Fibroblast of skin of left quadriceps (primary cell): ENCODE data around the gene DYNLT2.

ENCODE experiments used
- DNase-seq, 2 experiments: peaks; one replicate each; pipeline ENCODE4 v3.0.0-alpha.2; 2013; ENCODE audit warnings: low read depth in 2 of 2

The DYNLT2 gene, protein sequence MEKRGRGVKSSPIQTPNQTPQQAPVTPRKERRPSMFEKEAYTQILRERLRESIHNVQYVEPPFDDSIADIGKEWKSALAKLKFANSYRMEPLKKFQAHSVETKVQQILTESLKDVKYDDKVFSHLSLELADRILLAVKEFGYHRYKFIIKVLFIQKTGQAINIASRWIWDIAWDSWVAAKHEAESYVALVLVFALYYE

GRCh38 chr6:169751242-169752073 lies at the start of gene DYNLT2, which contains the start of gene ERMARD:
TSS of gene DYNLT2 (minus strand) at chr6:169751572. CDS start at chr6:169751458, 114 bp downstream.
TSS of gene ERMARD (plus strand) at chr6:169751622. CDS start at chr6:169751658, 36 bp downstream.
- peak; percentile 86 to 87 for DNase-seq

DNA sequence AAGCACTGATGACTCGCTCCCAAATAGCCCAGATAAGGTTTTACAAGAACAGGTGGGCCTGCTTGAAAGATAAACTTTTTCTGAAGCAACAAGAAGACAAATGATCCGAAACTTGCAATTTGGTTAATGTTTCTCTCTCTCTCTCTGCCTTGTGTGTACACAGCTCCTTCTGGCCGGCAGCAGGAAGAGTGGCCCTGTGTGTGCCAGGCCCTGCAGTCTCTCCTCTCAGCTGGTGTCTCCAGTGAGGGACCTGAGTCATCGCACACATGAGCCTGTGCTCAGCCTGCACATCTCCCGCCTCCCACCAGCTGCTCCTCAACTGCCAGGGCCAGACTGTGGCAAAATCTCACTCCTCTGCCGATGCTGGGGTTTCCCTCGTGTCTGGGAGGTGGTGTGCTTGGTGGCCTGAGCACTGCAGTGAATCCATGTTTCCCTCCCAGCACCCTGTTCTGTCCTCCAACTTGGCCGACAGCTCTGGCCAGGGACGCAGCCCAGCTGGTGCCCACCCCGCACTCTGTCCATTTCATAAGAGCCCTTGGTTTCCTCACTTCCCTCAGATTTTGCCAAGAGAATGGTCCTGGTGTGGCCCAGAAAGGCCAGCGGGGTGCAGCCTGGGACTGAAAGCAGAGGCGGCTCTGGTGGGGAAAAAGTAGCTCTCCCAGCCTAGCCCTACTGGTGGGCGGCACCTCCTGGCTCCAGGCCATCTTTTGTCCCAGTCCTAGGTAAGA lies 49.5 kb upstream of the DYNLT2 start:
- DNase-seq, result no peak

DNA sequence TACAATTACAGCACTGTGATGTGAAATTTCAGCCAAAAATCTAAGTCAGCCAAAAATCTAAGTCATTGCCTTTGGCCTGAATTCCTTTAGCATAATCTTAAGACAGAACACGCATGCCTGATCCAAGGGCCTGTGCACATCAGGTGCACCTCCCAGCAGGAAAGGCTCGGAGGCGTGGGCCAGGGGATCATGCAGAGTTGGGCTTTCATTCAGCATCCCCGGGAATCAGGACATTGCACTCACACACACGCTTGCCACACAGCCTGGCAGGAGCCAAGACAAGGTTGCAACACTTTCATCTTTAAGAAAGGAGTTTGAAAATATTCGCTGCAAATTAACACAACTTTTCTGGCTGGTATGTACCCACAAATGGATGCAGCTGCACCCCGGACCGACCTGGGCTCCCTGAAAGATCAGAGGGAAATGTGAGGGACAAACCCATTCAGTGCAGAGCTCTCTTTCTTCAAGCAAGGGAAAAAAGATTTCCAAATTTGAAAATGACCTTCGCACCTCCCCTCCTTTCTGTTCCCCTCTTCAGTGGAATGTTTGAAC lies 48.8 kb upstream of the DYNLT2 start:
- DNase-seq, result no peak

DNA sequence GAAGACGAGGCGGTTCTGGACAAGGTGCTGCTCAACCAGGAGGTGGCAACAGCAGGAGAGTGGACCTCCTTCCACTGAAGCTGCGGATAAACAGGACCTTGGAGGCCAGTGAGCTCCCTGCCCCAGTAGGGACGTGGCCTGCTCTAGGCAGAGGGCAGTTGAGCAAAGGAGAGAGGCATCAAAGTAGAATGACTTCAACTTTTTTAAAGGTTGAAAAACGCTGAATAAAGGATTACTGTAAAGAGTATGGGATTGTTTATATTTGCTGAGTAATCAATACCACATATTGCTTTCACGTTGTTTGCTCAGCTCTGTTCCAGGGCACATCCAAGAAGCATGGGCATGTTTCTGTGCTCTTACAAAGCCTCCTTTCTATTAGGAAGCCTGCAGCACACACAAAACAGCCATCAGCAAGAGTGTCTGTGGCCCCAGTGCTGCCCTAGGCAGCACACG lies 48.1 kb upstream of the DYNLT2 start:
- DNase-seq, result no peak

DNA sequence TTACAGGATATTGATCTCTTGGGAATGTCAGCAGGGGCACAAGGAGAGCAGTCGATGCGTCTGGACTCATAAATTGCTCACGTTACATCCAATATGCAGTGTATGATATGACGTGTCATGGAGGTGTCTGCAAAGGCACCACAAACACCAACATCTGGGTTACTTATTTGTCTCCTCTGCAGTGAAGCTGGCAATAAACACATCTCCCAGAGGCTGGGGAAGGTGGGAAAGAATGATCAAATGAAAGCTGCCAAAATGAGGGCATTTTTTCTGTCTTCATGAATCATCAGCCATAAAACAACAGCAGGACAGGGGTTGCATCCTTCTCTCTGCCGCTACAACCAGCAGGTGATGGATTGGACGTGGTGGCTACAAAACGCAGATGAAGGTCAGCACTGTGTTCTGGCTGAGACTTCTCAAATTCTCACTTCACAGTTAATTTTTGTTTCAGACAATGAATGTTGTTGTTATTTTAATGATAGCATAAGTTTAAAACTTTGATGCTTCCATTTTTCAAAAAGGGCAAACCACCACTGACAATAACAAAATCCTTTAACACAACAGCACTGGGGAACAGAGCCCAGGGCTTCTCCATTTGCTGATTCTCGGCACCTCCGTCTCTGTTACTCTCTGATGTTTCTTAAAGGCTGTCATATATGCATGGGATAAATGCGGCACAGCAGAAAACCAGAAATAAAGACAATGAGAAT lies 47.5 kb upstream of the DYNLT2 start:
- DNase-seq, result no peak

DNA sequence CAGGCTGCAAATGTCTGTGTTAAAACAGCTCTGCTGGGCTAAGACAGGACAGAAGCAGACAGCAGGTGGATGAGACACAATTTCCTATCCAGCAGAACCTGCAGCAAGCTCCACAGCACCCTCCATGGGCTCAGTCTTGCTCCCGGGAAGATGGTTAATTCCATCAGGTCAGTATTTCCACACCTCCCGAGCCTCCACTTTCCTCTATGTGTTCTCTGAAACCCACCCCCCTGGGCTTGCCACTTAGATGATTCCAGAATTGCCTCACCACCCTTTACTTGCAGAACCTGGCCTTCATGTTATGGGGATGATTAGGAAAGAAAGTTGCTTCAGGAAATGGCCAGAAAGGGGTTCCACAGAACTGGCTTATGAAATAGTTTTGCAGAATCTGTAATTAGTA lies 43.8 kb upstream of the DYNLT2 start:
- no peak for DNase-seq

DNA sequence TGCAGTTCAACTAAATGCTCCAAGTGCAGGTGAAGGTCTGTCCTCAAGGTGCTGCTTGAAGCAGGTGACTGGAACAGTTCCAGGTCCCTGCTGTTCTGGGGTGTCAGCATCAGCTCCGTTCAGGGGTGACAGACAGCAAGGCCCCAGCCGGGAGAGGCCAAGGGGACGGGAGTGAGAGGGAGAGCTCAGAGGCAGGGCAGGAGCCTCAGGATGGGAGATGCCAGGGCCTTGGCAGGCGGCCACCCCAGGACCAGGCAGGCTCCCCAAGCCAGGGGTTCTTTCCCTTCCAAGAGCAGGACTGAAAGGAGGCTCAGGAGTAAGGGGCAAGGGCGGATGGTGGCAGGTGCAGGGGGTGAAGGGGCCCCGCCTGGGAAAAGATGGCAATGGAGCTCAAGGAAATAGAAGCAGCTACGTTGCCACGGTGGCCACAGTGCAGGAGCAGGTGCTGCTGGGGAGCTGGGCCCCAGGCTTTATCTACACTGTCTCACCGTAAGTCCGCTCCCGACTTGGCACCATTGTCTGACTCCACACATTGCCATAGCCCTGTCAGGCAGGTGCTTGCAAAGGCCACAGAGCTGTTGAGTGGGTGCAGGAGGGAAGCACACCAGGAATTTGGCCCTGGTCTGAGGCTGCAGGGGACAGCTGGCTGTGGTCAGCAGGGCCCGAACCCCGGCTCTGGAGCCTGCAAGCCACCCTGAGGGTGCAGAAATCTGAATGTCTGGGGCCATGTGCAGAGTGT lies 43.1 kb upstream of the DYNLT2 start:
- no peak for DNase-seq

DNA sequence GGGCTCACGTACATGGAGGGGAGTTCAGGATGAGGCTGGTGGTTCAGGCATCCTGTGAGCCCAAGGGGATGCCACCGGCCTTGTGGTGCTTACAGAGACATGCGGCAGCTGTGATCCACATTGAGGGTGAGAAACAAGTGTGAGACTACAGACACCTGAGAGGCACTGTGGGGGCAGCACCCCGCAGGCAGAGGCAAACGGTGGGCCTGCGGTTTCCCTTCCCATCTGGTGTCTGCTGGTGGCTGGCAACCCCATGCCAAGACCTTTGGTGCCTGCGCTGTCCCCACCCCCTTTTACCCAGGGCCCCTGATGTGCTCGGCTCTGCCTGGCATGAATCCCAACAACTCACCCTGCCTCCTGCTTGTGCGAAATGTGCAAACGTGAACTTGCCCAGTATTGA lies 42.0 kb upstream of the DYNLT2 start:
- no peak for DNase-seq

GRCh38 chr6:169792306-169793015 lies 41.1 kb upstream of the DYNLT2 start:
- no peak for DNase-seq

DNA sequence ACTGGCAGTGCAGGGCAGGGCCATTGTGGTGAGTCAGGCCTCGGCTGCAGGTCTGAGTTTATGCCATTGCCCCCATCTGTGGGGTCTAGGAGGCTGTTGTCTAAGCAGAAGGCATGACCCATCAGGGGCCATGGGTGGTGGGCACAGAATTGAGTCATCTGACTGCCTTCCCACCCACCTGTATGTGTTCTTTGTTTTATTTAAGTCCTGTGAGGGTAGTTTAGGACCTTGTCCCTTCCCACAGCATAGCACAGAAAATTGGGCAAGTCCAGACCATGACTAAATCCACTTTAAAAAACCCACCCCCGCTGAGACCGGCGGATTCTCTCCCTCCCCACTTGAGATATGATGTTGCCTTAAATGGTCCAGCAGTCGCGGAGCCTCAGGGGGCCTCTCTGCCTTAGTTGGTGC lies 40.4 kb upstream of the DYNLT2 start:
- no peak for DNase-seq

- DNase-seq, result peak; percentile 34
These were observed 38.9 kb upstream of the DYNLT2 start for GRCh38 chr6:169789944-169790927.

DNA sequence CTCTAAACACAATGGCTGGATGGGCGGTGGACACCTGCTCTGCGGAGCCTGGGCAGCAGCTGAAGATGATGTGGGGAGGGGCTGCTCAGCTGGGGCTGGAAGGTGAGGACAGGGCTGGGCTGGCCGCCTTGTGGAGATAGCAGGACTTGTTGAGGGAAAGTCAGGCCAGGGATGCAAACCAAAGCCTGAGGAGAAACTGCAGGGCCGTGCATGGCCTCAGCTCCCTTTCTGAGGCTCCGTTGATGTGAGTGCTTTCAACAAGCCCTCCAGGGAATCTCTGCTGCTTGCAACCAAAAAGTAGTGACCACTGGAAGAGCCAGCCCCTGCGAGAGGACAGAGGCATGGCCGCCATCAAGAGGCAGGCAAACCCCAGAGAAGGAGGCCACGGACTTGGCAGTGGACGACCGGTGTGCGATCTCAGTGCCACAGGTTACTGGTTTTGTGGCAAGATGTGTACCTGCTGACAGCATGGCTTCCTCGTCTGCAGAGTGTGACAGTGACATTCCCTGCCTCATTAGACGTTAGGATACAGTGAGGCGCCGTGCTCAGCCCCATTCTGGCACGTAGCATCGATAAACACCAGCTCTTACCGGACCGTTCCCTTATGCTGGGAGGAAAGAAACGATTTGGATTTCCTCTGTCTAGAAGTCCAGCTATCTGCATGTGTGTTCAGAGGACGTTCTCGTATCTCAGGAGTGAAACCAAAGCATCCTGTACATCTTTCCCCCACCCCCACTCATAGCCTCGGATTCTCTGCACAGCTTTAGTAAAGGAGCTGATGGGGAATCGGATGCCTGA lies 38.0 kb upstream of the DYNLT2 start:
- no peak for DNase-seq

GRCh38 chr6:169788809-169789145 lies 37.4 kb upstream of the DYNLT2 start:
- no peak for DNase-seq

GRCh38 chr6:169787797-169788196 lies 36.4 kb upstream of the DYNLT2 start:
- DNase-seq, result no peak

DNA sequence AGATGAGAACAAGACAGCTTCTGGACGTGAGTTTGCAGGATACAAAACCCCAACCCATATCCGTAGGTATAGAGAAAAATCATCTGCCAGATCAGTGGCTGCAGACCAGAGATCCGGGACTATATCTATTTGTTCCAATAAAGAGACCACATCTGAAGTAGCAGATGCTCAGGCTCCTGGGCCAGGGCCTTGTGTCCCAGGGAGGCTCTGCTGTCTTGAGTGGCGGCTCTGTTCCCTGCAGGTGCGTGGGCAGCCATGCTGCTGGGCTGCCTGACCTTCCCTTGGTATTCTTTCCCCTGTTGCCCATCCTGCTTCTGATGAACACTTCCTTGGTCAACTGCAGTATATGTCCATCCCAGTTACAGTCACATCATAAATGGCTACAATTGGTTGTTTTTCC lies 35.0 kb upstream of the DYNLT2 start:
- no peak for DNase-seq

- no peak for DNase-seq
These were observed 34.2 kb upstream of the DYNLT2 start for GRCh38 chr6:169785566-169785965.

- DNase-seq, result no peak
These were observed 33.5 kb upstream of the DYNLT2 start for GRCh38 chr6:169784821-169785340.
